ENCODE data around the gene DEFB113. TPM values are rescaled to one million over a fixed set of nuclear protein-coding genes. Genes with fewer than 3 reads are reported as not detected.

Gene DEFB113
- total RNA-seq, 1 experiment from 2014 or later, result not detected

GRCh38 chr6:49978332-49979226 lies 9.2 kb upstream of the DEFB113 start:
- no peaks in the 10 kb centered on the region for H4K20me1 ChIP-seq (ENCODE audit: insufficient read depth)
- H3K79me2 ChIP-seq (ENCODE audit: insufficient read depth, low read length), result no peaks in the 10 kb centered on the region
- H3K9me3 ChIP-seq (ENCODE audit: control insufficient read depth in 1 of 2, insufficient read depth in 1 of 2, low read depth in 1 of 2, low read length in 2 of 2), result no peaks in the 10 kb centered on the region
- H3K36me3 ChIP-seq (ENCODE audit: control insufficient read depth in 1 of 2, insufficient read depth in 2 of 2, low read length in 2 of 2), result no peaks in the 10 kb centered on the region
- CTCF ChIA-PET, result no interaction called here
- H3K4me1 ChIP-seq (ENCODE audit: control insufficient read depth in 1 of 2, insufficient read depth in 2 of 2, low read length in 2 of 2), result no peaks in the 10 kb centered on the region
- H3K4me3 ChIP-seq (replicated peaks in 1 of 2; ENCODE audit: low read depth in 1 of 2, low read length in 2 of 2), result no peak overlapping the region
- no peak overlapping the region for H3K27ac ChIP-seq (ENCODE audit: low read depth, low read length)
- H3K9me2 ChIP-seq (ENCODE audit: insufficient read depth), result no peaks in the 10 kb centered on the region
- RAD21 ChIA-PET (ENCODE audit: low non-redundant PET in 1 of 2, low total read pairs in 2 of 2, uncharacterized antibody in 2 of 2, unreplicated experiment in 2 of 2), result no interaction called here
- TF ChIP-seq EGR1 (IDR thresholded peaks at IDR 0.05; ENCODE audit: low read depth), result no peak
- TF ChIP-seq, protein P1, sequence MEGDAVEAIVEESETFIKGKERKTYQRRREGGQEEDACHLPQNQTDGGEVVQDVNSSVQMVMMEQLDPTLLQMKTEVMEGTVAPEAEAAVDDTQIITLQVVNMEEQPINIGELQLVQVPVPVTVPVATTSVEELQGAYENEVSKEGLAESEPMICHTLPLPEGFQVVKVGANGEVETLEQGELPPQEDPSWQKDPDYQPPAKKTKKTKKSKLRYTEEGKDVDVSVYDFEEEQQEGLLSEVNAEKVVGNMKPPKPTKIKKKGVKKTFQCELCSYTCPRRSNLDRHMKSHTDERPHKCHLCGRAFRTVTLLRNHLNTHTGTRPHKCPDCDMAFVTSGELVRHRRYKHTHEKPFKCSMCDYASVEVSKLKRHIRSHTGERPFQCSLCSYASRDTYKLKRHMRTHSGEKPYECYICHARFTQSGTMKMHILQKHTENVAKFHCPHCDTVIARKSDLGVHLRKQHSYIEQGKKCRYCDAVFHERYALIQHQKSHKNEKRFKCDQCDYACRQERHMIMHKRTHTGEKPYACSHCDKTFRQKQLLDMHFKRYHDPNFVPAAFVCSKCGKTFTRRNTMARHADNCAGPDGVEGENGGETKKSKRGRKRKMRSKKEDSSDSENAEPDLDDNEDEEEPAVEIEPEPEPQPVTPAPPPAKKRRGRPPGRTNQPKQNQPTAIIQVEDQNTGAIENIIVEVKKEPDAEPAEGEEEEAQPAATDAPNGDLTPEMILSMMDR (IDR thresholded peaks at IDR 0.05 in 2 of 3, conservative IDR thresholded peaks at IDR 0.05 in 1 of 3; ENCODE audit: borderline replicate concordance in 1 of 3, insufficient read depth in 1 of 3, low read depth in 2 of 3, low read length in 2 of 3), result no peak
- TF ChIP-seq ZFX (IDR thresholded peaks at IDR 0.05), result no peak
- TF ChIP-seq, protein P2, sequence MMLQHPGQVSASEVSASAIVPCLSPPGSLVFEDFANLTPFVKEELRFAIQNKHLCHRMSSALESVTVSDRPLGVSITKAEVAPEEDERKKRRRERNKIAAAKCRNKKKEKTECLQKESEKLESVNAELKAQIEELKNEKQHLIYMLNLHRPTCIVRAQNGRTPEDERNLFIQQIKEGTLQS (IDR thresholded peaks at IDR 0.05), result no peak
- ATAC-seq (no peak), DNase-seq (ENCODE audit: low read depth, low spot score) (no peak)
- 0 out of 2 replicates have a peak, but pooled peaks cover 11% of the 10 kb centered on the region for H3K27me3 ChIP-seq (ENCODE audit: insufficient read depth, low read length)
- intact Hi-C loops (cut with micrococcal nuclease), result no loop called here
- POLR2A ChIA-PET, result no interaction called here
- H3K4me2 ChIP-seq (ENCODE audit: low read length), result no peak overlapping the region
- H3K9ac ChIP-seq (ENCODE audit: low read length), result no peak overlapping the region
- BruUV-seq (replicated peaks), result no TSS peak
- no peak overlapping the region for H2AFZ ChIP-seq (ENCODE audit: low read depth, low read length, poor library complexity, severe bottlenecking)

- H3K4me2 ChIP-seq (ENCODE audit: low read length), result no peak overlapping the region
- H3K4me1 ChIP-seq (ENCODE audit: control insufficient read depth in 1 of 2, insufficient read depth in 2 of 2, low read length in 2 of 2), result no peaks in the 10 kb centered on the region
- H3K9me3 ChIP-seq (ENCODE audit: control insufficient read depth in 1 of 2, insufficient read depth in 1 of 2, low read depth in 1 of 2, low read length in 2 of 2), result no peaks in the 10 kb centered on the region
- intact Hi-C loops (cut with micrococcal nuclease), result no loop called here
- POLR2A ChIA-PET, result no interaction called here
- no peaks in the 10 kb centered on the region; the same call in 1 of the 2 replicates for H4K20me1 ChIP-seq (ENCODE audit: insufficient read depth)
- no peak overlapping the region for H3K9ac ChIP-seq (ENCODE audit: low read length)
- TF ChIP-seq FOSL1 (IDR thresholded peaks at IDR 0.05; ENCODE audit: low read depth), result no peak
- H3K27me3 ChIP-seq (ENCODE audit: insufficient read depth, low read length), result no peaks in the 10 kb centered on the region
- CTCF ChIA-PET, result no interaction called here
- H3K4me3 ChIP-seq (replicated peaks in 1 of 2; ENCODE audit: low read depth in 1 of 2, low read length in 2 of 2), result no peak overlapping the region
- no peak overlapping the region for H3K27ac ChIP-seq (ENCODE audit: low read depth, low read length)
- DNase-seq (ENCODE audit: low read depth, low spot score) (no peak), ATAC-seq (no peak)
- RAD21 ChIA-PET (ENCODE audit: low non-redundant PET in 1 of 2, low total read pairs in 2 of 2, uncharacterized antibody in 2 of 2, unreplicated experiment in 2 of 2), result no interaction called here
- no peaks in the 10 kb centered on the region for H3K9me2 ChIP-seq (ENCODE audit: insufficient read depth)
- H2AFZ ChIP-seq (ENCODE audit: low read depth, low read length, poor library complexity, severe bottlenecking), result no peak overlapping the region
- no TSS peak for BruUV-seq (replicated peaks)
- H3K79me2 ChIP-seq (ENCODE audit: insufficient read depth, low read length), result no peaks in the 10 kb centered on the region
- no peaks in the 10 kb centered on the region for H3K36me3 ChIP-seq (ENCODE audit: control insufficient read depth in 1 of 2, insufficient read depth in 2 of 2, low read length in 2 of 2)
Measured at GRCh38 chr6:49966823-49967222, 2.6 kb downstream of the DEFB113 start.
